ENCODE data around the gene NTMT1. TPM values are rescaled to one million over a fixed set of nuclear protein-coding genes. Genes with fewer than 3 reads are reported as not detected.
"Not testable (repeated sequence)": the region's sequence is repeated elsewhere in the genome, so short reads cannot be mapped to it uniquely, and the experiment has no call there.

Gene NTMT1
- total RNA-seq, 1 experiment from 2014 or later, result 83.8 TPM

DNA sequence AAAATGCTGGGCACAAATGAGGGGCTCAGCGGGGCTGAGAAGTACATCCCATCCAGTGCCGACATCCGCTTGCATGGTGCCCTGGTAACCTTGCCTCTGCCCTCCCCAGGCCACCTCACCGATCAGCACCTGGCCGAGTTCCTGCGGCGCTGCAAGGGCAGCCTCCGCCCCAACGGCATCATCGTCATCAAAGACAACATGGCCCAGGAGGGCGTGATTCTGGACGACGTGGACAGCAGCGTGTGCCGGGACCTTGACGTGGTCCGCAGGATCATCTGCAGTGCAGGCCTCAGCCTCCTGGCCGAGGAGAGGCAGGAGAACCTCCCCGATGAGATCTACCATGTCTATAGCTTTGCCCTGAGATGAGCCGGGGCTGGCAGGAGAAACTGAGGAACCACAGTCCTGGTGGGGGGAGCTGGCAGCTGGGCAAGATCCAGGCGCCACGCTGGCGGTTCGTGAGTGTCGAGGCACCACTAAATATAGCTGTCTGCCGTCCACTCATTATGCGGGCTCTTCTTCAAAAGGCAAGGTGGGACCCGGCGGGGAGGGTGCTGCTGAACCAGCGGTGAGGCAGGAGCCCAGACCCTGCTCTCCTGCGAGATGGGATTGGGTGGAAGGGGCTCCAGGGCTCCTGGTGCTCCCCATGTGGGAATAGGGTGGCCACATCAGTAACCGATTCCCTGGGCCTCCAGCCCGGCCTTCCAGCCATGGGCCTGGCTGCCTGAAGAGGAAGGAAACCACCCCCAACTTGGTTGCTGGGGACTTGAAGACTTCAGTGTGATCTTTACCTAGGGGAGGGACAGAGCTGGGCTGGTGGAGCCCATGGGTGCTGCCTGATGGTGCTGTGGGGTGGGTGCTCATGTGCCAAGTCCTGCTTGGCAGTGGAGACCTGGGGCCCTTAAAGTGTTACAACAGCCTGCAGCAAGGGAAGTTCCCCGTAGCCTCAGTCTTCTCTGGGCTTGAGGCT is 9.4 kb downstream of the NTMT1 start:
- DNase-seq (ENCODE audit: low spot score), result no peak

- not testable (repeated sequence) for DNase-seq (ENCODE audit: low spot score)
Observed at GRCh38 chr9:129636343-129636742, 10.4 kb downstream of the NTMT1 start.

DNA sequence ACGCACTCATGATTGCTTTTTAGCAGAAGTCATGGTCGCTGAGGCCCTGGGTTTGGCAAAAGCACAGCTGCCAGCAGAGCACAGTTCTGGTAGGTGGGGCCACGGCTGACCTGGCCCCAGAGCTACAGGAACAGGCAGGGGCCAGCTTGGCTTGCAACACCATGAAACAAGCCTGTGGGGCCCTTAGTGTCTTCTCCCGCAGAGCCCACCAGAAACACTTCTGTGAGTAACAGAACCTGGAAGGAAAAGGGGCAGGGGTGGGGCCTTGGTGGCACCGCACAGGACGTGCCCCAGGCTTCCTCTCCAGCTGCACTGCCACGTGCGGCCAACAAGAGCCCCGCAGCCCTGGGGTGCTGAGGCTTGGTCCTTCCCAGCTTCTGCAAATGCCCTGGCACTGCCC is 11.1 kb downstream of the NTMT1 start:
- DNase-seq (ENCODE audit: low spot score), result no peak

DNA sequence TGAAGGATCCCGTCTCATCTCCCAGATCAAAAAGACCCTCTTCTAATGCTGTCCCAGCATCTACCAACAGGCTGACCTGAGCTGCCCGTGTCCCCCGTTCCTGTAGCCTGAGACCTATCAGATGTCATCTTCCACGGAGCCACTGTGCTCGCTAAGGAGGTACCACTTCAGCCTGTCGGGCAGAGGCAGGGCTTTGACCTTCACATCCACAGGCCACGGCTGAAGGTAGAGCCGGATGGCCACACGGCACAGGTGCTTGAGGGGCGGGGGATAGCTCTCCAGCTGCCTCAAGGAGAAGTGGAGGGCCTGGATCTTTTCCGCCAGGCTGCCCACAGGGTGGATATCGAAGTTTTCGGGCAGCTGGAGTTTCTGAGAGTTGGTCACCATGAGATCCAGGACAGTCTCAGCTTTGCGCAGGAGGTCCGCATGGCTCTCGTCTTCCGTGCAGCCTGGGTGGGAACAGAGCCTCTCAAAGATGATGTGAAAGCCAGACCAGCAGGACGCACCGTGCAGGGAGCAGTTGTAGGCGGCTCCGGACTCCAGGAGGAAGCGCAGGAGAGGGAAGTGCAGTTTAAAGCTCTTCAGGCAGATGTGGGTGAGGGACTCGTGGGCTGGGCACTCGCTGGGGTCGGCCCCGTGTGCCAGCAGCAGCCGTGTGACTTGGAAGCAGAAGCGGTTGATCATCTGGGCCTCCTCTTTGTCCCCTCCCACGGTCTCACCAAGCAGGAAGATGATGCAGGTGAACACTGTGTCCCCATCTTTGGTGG is 11.9 kb downstream of the NTMT1 start:
- no peak for DNase-seq (ENCODE audit: low spot score)

DNA sequence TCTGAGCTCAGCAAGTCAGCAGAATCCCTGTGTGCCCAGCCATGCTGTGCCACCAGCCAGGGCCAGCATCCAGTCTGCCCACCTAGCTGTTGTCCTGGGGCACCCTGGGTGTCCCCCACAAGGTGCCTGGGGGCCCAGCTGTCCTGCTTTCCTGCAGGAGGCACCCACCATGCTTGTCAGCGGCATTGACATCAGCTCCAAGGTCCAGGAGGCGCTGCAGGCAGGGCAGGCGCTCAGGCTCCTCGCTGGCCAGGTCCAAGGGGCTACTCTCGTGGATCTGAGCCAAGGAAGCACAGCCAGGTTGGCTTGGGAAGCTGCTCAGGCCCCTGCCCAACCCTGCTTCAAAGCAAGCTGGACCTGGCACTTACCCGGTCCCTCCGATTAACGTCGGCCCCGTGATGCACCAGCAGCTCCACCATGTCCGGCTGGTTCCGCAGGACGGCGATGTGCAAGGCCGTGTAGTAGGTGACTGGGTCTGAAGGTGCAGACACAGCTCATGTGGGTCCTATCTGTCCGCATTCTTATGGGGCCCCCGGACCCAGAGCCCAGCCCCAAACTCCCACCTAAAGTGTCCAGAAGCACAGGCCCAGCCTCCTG is 13.2 kb downstream of the NTMT1 start:
- DNase-seq (ENCODE audit: low spot score), result no peak

- no peak for DNase-seq (ENCODE audit: low spot score)
Observed at GRCh38 chr9:129639756-129640085, 13.8 kb downstream of the NTMT1 start.

GRCh38 chr9:129640086-129640870 is 14.3 kb downstream of the NTMT1 start:
- peak; percentile 38 for DNase-seq (ENCODE audit: low spot score)

DNA sequence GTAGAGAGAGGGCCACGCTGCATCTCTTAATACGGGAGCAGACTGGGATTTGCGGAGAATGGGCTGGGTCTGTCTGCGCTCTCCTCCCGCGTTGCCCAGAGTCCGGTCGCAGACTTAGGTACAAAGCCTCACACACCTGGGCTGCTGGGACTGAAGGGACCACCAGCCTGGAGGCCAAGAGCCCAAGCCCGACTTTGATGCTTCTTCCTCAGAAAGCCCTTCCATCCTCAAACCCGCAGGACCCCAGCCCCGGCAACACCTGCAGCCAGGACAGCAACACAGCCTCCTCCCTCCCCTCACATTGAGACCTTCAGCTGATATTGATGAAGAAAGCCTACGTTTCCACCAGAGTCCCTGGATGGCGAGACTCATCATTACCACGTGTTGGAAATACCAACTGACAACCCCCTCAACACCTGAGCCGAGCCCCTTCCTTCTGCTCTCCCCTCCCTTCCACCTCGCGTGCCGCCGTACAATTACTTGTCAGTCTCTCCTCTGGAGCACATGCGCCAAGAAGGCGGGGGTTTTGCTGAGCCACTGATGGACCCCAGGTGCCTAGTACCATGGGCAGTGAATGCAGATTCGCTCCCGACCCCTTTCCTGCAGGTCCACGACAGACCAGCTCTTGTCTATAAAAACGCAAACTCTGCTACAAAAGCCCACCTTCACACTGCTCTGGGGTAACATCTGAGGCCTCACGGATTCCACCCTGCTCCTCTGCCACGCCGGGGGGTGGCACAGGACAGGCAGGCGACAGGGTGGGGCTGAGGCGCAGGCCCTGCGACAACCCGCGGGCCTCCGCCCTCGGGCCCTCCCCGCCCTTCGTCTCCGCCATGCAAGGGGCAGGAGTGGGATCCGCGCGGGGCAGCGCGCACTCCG is 15.1 kb downstream of the NTMT1 start:
- peak; percentile 13 for DNase-seq (ENCODE audit: low spot score)

DNA sequence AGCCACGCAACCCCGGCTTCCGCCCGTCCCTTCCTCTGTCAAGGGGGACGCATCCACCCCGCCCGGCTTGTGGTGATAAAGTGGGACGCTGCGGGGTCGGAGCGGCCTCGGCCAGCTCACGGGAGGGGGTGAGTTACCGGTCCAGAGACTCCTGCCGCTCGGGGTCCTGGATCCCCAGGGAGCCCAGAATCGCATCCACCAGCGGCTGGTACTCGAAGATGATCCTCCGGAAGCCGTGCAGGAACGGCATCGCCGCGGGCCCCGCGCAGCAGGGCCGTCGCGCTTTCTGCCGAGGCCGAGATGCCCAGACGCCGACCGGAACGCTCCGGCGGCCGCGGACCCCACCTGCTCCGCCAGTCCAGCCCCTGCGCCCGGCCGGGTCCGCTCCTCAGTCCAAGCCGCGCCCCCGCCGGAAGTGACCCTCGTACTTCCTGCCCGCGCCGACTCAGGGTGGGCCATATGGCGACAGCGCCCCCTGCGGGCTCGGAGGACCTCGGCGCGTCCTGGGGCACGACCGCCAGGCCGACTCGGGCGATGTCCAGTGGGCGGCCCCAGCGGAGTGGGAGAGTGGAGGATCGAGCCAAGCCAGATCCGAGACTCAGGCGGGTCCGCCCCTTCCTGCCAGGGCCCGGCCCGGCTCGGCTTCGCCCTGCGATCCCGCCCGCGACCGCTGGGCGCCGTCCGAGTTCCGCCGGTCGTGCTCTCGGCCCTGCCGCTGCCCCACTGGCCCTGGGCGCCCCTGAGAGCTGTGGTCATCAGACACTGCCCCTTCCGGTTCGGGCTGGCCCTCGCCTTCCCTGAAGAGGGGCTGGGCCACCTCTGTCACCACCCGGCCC is 16.0 kb downstream of the NTMT1 start, which contains the start of gene ASB6:
TSS of gene ASB6 (minus strand) at position 402 of the 836 bp plus-strand sequence. CDS start at position 250, 152 bp downstream.
- peak; percentile 98 for DNase-seq (ENCODE audit: low spot score)

GRCh38 chr9:129643706-129644105 is 17.7 kb downstream of the NTMT1 start:
- DNase-seq (ENCODE audit: low spot score), result no peak

DNA sequence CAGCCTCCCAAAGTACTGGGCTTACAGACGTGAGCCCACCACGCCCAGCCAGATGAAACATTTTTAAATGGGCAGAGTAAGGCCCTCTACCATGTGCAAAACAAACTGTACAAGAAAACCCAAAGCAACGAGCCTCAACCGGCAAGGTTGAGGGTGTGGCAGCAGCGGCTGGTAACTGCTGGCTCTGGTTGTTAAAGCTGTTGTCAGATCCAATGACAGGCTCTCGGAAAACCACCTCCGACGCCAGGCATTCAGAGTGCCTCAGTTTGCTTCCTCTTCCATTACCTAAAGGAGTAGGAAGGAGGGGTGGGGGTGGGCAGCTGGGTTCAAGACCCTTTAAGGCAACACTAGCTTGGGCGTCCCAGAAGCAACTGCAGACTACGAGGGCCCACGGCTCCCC is 18.4 kb downstream of the NTMT1 start:
- DNase-seq (ENCODE audit: low spot score), result no peak

DNA sequence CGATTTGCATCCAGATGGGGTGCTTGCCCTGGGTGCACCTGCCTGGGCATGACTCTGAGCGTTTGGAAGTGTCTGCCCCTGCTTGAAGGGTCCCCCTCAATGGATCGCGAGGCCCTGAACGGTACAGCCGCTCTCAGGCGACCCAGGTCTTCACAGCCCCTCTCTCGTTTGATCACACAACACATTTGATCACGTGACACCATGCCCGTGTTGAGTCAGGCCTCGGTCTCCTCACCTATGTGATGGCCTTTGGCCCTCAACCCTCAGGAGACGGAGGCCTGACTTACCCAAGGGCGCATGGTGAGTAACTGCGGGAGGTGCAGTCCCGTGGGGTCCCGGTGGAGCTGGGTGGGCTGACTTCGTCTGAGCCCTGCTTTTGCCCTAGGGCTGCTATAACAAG is 18.9 kb downstream of the NTMT1 start:
- DNase-seq (ENCODE audit: low spot score), result no peak

DNA sequence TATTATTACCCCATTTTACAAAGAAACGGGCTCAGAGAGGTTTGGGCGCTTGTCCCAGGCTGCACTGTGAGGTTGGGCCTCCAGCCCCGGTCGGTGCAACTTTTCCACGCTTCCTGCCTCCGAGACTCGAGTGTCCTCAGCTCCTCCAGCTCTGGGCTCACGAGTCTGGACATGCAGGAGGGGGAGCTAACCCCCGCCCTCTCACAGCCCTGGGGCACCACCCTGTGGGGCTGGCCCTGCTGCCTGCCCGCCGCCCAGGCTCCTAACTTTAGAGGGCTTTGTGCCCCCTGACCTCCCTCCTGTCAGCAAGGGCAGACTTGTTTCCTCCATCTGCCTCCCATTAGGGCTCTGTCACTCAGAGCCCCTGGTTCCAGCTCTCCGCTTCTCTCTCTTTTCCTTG is 20.3 kb downstream of the NTMT1 start:
- DNase-seq (ENCODE audit: low spot score), result no peak

GRCh38 chr9:129646654-129647053 is 20.7 kb downstream of the NTMT1 start:
- DNase-seq (ENCODE audit: low spot score), result no peak

GRCh38 chr9:129647635-129648034 is 21.7 kb downstream of the NTMT1 start:
- no peak for DNase-seq (ENCODE audit: low spot score)

DNA sequence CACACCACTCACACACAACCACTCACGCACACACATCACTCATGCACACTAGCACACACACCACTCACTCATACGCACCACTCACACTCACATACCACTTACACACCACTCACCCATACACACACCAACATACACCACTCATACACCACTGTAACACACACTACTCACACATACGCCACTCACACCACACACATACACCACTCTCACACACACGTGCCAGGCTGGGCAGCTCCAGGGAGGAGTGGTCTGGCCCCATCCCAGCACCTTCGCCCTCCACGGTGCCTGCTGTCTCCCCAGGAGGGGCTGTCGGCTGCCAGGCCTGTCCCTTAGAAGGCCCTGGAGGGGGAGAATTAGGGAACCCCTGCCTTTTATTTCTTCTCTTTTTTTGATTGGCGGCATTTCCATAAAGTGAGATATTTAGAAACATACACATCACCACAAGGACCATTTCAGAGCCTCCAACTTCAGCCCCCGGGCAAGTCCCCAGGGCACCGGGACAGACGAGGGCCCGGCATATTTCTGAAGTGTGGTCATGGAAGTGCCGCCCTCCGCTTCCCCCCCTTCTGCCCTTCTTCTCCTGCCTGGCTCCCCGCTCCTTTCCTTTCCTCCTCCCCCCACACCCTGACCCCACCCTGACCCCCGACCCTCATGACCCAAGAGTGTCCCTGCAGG is 22.3 kb downstream of the NTMT1 start:
- DNase-seq (ENCODE audit: low spot score), result no peak

- no peak for DNase-seq (ENCODE audit: low spot score)
Observed at GRCh38 chr9:129648764-129649115, 22.8 kb downstream of the NTMT1 start.

- no peak for DNase-seq (ENCODE audit: low spot score)
Observed at GRCh38 chr9:129649726-129650679, 24.0 kb downstream of the NTMT1 start.

All from HT-29 (cell line).